NAMALWA (cell line): ENCODE results near the gene EEFSEC.

Source experiments
- DNase-seq: peaks from one replicate; pipeline ENCODE4 v3.0.0-alpha.2; 2015; ENCODE audit warnings: low spot score

The EEFSEC gene

DNA sequence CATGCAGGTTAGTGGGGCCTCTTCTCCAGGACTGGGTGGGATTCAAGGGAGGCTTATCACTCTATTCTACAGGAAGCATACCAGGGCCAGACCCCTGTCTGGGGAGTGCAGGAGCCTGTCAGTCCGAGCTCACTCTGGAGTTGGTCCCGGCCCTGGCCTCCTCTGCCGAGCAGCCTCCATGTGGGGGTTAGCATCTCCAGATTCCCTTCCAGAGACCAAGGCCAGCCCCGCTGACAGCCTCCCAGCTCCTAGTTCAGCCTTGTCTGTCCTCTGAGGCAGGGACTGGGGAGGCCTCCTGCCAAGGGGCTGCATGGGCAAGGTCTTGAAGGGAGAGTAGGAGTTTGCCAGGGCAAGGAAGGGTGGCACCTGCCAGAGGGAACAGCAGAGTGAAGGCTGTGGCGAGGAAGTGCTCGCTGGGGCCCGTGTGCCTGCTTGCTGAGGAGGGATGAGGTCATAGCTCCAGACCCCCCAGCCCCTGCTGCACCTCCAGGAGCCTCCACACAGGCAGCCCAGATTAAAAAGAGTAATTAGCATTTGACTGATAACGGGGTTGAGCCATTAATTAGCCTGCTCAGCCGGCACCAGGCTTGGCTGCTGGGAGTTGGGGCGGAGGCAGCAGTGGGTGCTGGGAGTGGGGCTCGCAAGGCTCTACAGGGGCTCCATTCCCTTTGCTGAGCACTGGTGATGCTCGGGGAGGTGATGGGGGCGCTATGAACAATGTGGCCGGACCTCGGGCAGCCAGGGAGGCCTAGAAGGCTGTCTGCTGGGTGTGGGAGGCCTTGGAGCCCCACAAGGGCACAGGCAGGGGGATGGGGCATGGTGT lies 259.1 kb downstream of the EEFSEC start:
- DNase-seq = no peak

DNA sequence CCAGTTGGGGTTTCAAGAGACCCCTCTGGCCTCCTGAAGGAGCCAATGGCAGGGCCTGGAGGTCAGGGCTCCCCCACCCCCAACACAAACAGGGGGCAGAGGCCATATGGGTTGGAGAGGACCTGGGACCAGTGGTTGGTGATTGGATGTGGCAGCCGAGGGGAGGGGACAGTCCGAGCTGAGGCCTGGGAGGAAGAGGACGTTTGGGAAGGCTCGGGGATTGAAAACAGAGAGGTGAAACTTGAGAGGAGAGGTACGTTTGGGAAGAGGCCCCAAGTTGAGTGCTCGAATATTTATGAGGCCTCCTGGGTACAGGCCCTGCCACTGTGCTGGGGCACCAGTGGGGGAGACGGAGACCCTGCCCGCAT lies 259.7 kb downstream of the EEFSEC start:
- DNase-seq = no peak

DNA sequence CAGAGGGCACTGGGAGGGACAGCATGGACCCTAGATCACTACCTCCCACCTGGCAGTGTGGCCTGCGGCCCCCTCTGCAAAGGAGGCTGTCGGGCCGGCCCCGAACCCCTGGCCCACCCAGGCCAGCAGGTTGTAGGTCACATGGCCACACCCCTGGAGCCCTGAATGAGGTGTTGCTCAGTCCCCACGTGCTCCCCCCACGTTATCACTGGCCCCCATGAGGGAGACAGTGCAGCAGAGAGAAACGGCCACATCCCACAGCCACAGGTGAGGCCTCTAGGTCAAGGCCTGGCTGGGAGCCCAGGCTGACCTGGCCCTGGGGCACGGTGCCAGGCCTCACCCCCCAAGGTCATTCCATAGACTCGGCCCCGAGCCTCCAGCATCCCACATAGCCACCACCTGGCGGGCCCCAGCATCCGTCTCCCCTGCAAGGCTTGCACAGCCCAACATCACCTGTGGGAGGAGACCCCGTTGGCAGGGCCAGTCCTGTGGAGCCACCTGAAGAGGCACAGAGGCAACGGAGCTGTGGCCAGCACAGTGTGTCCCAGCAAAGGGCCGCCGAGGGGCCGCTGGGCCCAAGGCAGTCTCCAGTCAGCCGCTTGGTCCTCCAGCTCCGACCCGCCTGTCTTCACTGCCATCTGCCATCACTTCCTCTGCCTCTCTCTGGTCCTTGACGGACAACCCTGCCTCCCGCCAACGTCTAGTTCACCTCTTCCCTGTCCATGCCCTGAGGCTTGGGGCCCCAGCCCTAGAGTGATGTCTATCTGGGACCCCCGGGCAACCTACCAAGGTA lies 260.3 kb downstream of the EEFSEC start:
- no peak for DNase-seq

DNA sequence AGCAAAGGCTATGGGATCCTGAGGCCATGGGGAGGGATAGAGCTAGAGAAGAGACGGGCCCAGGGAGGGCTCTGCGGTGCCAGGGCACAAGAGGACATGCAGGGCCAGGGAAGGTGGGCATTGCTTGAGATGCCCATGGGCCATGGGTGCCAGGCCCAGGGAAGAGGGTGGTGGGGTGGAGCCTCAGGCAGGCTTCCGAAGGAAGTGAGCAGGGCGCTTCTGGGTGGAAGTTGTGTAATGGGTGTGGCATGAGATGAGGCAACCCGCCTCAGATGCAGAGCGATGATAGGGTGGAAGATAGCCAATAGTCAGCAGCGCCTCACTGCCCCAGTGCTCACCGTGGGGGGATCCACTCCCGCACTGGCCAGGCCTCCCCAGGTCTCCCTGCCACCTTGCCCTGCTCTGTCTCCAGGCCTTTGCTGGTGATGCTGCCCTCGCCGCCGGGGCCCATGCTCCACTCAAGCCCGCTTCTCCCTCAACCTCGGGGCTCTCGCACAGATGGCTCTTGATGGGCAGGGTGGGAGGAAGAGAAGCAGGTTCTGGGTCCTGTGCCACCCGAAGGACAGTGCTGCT lies 262.0 kb downstream of the EEFSEC start:
- DNase-seq = no peak

DNA sequence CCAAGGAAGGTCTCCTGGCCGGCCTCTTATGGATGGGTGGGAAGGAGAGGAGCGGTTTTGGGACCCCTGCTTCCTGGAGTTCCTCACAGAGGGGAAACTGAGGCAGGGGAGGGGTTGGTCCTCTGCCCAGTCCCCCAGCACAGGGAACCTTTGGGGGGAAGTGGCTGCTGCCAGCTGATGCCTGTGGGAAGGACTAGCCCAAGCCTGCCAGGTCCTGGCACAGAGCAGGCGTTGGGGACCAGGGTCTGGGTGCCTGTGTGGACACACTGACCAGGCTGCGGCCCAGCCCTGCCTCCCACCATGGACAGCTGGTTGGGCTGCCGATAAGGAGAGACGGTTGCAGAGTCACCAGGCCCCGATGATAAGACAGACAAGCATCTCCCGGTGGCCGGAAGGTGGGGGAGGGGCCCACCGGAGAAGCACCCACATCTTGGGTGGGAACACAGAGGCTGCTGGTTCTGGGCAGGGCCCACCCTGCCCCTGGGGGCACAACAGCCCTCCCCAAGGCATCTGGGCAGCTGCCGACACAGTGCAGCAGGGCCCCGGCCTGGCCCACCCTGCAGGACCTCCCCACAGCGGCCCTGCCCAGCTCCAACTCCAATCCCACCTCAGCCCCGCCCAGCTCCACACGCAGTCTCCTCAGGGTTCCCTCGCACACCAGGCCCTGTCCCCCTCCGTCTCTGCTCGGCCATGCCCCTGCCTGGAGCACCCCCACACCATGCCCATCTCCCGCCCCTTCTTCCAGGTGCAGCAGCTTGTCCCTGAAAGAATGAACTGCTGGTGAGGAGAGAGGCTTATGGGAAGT lies 262.7 kb downstream of the EEFSEC start:
- no peak for DNase-seq

DNA sequence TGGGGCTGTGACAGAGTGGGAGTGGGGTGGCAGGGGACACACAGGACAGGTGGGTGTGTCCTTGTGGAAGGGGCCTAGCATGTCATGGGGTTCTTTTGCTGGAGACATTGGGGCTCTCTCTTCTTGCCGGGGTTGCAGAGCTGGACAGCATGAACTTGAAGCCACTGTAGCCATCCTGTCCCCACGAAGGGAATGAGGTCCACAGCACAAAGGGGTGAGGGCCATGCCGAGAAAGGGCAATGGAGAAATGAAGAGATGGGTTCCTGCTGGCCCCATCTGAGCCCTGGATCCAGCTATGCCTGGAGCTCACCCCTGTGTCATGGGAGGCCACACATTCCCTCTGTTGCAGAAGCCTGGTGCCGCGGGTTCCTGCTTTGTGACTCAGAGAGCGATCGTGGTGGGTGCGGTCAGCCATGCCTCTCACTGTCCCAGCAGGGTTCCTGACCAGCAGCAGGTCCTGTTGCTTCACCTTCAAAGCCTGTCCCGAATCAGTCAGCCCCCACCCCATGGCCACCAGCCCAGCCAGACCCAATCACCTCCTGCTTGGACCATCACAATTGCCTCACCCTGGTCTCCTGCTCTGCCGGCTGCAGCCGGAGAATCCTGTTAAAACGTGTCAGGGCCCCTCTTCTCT lies 263.4 kb downstream of the EEFSEC start:
- DNase-seq = no peak

DNA sequence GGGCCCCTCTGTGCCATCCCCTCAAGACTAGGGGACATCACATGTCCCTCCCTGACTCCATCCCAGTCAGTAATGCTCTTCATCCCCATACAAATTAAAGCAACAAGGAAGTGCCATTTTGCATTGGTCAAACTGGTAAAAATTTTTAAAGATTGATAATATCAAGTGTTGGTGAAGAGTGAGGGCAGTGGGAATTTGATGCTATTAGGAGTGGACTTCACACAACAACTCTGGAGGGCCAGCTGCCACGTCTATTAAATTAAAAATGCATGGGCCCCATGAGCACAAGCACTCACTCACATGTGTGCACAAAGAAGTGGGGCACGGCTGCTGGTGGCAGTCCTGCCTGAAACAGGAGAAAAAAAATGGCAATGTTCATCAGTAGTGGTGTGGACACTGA lies 265.6 kb downstream of the EEFSEC start:
- no peak for DNase-seq

DNA sequence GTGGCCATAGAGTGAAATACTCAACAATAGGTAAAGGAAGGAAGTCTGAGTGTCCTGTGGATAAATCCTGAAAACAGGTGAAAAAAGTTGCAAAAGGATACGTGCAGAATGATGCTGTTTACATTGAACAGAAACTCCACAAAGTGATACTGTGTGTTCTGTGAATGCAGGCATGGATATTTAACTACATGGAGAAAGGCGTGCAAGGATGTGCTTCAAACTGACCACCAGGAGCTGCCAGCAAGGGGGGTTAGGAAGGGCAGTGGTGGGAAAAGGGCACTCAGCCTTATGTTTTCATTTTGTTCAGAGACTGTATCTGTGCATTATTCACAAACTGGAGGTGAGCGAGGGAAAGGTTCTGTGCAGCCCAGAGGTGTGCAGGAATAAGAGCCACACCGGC lies 266.0 kb downstream of the EEFSEC start:
- DNase-seq = no peak

DNA sequence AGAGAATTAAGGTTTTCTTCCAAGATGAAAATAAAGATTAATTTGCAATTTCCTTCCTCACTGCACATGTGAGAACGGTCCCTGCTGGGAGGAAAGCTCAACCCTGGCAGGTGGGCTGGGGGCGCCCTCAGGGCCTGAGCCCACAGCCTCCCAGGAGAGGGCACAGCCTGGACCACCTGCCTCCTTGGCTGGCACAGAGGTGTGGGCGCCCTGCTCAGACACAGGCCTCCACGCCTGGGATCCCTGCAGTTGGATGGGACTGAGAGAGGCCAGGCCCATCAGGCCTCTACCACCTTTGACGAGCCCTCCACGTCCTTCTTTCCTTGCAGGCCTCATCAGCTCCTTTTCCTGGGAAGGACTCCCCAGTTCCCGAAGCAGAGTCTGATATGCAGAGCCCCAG lies 267.0 kb downstream of the EEFSEC start:
- no peak for DNase-seq

DNA sequence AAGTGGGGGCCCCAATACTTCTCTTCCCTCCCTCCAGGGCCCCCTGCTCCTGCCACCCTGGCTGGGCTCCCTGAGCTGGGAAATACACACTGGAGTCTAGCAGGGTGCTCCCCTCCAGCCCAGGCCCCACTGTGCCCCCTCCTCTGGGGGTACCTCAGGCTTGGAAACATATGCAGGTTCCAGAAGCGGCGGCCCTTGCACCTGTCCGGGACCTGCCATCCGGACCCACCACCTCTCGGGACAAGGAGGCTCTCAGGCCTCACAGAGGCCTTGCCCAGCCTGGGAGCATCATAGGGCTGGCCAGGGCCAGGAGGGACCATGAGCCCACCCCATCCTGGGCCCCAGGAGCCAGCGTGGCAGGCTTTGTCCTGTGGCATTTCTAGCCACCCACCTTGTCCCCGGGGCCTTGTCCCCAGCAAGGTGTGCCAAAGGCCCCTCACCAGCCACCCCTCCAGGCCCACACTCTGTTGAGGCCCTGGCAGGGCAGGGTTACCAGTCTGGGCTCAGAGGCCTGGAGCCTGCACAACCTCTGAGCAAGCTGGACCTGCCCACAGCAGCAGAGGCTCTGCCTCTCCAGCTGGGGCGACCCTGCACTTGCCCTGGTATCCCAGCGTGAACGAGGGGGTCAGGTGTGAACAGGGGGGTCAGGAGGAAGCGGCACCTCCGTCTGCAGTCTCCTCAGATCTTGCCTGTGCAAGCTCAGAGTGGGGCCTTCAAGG lies 267.6 kb downstream of the EEFSEC start:
- no peak for DNase-seq

DNA sequence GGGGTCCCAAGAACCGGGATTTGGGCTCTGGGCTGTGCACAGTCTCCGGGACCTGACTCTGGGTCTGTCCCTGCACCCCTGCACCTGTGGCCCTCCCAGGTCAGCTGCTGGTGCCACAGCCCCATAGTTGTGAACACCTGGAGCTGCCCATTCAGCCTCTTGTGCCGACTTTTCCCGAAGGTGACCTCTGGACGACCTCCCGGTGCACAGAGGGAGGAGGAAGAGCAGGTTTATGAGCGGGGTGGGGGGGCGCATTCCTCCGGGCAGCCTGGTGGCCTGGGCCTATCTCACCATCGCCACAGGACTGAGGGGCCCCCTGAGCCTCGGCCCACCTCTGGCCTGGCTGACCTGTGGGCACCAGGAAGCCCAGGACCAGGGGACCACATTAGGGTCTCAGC lies 268.2 kb downstream of the EEFSEC start:
- no peak for DNase-seq

DNA sequence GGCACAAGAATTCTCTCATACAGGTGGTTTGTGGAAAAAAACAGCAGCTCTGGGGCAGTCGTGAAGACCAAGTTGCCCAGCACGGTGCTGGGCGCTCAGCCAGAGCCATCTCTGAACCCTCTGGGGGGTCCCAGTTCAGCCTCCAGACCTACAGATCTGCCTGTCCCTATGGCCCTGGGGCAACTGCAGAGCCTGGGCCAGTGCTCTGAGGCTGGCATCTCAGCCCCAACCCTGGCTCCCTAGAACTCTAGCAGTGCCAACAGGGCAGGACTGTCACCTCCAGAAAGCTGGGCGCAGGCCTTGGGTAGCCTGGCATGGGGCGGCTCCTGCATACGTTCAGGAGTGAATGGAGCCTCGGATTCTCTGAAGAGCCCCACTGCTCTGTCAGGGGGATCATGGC lies 268.7 kb downstream of the EEFSEC start:
- DNase-seq = no peak

DNA sequence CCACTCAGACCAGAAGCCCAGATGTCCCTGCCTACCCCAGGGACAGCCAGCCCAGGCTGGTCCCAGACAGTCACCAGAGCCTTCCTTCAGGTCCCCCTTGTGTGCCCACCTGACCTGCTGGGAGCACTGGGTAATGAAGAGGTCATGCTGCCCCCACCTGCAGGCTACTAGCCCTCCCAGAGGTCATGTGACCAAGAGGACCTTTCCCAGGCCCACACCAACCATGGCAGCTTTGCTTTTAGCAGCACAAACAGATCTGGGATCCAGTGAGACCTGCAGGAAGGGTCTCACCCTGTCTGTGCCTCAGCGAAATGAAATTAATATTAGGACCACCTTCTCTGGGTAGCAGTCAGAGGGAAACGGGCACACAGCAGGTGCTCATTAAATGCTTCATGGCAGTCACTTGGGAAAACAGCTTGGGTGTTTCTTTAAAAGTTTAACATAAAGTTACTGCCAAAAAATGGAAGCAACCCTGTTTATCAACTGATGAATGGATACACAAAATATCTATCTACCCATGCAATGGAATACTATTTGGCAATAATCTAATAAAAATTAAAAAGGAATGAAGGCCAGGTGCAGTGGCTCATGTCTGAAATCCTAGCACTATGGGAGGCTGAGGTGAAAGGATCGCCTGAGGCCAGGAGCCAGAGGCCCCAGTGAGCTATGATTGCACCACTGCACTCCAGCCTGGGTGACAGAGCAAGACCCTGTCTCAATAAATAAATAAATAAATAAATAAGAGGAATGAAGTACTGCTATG lies 269.7 kb downstream of the EEFSEC start:
- no peak for DNase-seq

DNA sequence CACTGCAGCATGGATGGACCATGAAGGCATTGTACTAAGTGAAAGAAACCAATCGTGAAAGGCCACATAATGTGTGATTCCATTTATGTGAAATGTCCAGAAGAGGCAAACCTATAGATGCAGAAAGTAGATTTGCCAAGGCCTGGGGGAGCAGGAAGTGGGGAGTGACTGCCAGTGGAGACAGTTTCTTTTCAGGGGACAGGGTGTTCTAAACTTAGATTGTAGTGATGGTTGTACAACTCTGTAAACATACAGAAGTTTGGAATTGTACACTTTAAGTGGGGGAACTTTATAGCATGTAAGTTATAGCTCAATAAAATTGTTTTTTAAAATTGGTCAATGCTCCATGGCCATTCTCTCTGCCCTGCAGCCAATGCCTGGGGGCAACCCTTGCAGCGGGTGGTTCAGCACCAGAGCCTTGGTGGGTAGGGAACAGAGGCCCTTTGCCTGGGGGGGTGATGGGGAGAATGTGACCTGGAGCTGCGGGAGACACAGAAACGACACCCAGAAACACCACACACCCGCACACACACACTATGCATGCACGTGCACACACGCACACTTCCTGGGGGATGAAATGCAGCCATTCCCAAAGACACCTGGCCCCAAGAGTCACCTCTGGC lies 270.4 kb downstream of the EEFSEC start:
- no peak for DNase-seq

DNA sequence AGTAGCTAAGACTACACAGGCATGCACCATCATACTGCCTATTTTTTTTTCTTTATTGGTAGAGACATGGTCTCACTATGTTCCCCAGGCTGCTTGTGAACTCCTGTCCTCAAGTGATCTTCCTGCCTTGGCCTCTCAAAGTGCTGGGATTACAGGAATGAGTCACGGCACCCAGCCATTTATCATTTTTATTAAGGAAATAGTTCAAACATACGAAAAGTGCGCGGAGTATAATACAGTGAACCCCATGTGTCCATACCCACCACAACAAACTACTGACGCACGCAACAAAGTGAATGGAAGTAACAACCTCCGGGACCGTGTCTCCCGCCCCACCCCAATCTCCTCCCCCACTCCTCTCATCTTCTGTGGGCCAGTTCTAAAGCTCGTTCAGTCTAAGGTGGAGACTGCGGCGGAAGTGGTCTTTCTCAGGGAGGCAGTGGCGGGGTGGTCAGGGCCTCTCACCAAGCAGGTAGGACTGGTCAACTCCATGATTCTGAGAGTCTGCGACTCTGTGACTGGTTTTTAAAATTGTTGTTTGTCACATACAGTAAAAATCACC lies 271.3 kb downstream of the EEFSEC start:
- DNase-seq = no peak

DNA sequence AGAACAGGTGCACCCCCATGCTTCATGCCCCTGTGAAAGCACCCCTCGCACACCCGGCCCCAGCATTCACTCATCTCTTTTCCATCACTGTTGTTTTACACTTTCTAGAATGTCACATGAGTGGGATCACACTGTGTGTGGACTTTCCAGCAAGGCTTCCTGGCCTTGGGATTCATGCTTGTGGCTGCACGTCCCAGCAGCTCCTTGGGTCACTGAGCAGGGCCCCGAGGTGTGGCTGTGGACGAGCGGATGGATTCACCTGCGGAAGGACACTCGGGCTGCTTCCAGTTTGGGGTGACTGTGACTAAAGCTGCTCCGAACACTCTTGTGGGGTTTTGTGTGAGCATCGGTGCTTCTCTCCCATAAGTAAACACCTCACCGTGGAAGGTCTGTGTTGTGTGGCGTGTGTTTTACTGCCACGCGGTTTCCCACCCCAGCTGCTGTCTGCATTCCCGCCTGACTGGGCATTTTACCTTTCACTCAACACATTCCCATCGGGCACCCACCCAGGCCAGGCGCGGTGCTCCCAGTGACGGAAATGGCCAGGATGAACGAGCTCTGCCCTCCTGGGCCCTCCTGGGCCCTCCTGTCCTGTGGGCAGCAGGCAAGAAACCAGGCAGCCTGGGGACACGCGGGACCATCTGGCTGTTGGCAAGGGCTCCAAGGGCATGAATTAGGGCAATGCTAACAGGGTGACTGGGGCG lies 272.0 kb downstream of the EEFSEC start:
- DNase-seq = no peak

DNA sequence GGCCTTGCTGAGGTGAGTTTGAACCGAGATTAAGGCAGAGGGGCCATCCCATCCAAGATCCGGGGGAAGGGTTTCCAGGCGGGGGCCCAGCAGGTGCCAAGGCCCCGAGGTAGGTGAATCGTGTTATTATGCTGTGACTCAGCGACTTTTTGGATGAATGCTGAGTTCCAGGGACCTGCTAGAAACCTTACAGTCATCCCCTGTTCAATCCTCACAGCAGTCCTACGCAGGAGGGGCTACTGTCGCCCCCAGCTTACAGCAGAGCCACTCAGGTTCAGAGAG lies 272.5 kb downstream of the EEFSEC start:
- DNase-seq = no peak

DNA sequence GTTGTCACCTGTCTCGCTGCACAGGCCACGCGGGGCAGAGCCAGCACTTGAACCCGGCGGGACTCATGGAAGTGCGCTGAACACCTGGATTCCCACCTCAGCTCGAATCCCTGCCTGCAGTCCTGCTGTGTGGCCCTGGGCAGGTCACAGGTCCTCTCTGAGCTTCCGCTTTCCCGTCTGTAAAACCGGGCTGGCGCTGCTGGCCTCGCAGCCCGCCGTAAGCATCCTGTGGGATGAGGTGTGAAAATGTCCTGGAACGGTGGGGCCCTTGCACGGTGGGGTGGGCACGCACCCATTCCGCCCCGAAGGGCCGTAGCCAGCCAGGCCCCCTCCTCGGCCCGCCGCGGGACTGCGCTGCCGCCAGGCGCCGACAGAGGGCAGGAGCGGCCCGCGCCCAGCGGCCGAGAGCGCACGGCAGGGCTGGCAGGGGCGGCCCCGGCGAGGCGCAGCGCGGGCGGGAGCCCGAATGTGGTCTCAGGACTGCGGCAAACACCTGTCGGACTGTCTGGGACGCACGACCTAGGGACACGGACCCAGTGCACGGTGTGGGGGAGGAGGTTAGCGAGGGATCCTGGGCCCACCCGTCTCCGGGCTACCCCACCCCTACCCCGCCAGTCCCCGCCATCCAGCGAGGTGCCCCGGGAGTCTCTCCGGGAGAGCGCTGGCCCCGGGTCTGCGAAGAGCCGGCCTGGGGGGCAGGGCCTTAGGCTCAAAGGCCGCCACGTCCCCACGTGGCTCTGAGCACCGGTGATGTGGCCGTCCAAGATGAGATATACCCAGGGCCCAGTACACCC lies 273.0 kb downstream of the EEFSEC start:
- DNase-seq = peak; percentile 59
